ENCODE data around the gene CCDC51. TPM values are rescaled to one million over a fixed set of nuclear protein-coding genes. Genes with fewer than 3 reads are reported as not detected.

CCDC51 gene
- total RNA-seq, 1 experiment from 2014 or later = 11.8 TPM

- H3K27me3 ChIP-seq (replicated peaks; ENCODE audit: insufficient read depth, low read depth, low read length, poor library complexity) = no peaks in the 10 kb centered on the region
- CTCF ChIA-PET = no interaction called here
- peak; percentile 91 for DNase-seq (ENCODE audit: low spot score)
- H3K4me3 ChIP-seq (ENCODE audit: low read depth, low read length, poor library complexity, severe bottlenecking) = peak overlapping the region; percentile 67
- H3K27ac ChIP-seq (ENCODE audit: low read depth, low read length, poor library complexity, severe bottlenecking) = peak overlapping the region; percentile 88
- no peak; the same call in 1 of the 2 replicates for TF ChIP-seq CTCF (conservative IDR thresholded peaks at IDR 0.05; ENCODE audit: low read depth, low read length)
- no peak for TF ChIP-seq EZH2 (IDR thresholded peaks at IDR 0.05; ENCODE audit: borderline replicate concordance, low read depth, low read length, poor library complexity, severe bottlenecking)
- POLR2A ChIA-PET (ENCODE audit: low non-redundant PET) = no interaction called here
- no peaks in the 10 kb centered on the region for H3K9me3 ChIP-seq (ENCODE audit: low read depth, low read length, poor library complexity, severe bottlenecking)
- intact Hi-C loops (cut with micrococcal nuclease; ENCODE audit: unreplicated experiment) = loop anchor here (10.0 kb wide), 1 partner anchor 72 kb away; no protein-coding TSS in a partner anchor
- no TSS peak for BruUV-seq (replicated peaks)
- H3K36me3 ChIP-seq (ENCODE audit: insufficient read depth, low read length, poor library complexity, severe bottlenecking) = no peaks in the 10 kb centered on the region
- H3K4me1 ChIP-seq (ENCODE audit: insufficient read depth, low read length, poor library complexity, severe bottlenecking) = peaks cover 6% of the 10 kb centered on the region
Measured at GRCh38 chr3:48472923-48473616, 33.2 kb upstream of the CCDC51 start.

GRCh38 chr3:48472673-48472922 is 32.7 kb upstream of the CCDC51 start:
- intact Hi-C loops (cut with micrococcal nuclease; ENCODE audit: unreplicated experiment) = loop anchor here (10.0 kb wide), 1 partner anchor 72 kb away; no protein-coding TSS in a partner anchor
- H3K27ac ChIP-seq (ENCODE audit: low read depth, low read length, poor library complexity, severe bottlenecking) = peak overlapping the region; percentile 88
- H3K36me3 ChIP-seq (ENCODE audit: insufficient read depth, low read length, poor library complexity, severe bottlenecking) = no peaks in the 10 kb centered on the region
- DNase-seq (ENCODE audit: low spot score) = no peak
- ChIA-PET CTCF (no interaction called here), POLR2A (ENCODE audit: low non-redundant PET) (no interaction called here)
- peak overlapping the region; percentile 67 for H3K4me3 ChIP-seq (ENCODE audit: low read depth, low read length, poor library complexity, severe bottlenecking)
- H3K9me3 ChIP-seq (ENCODE audit: low read depth, low read length, poor library complexity, severe bottlenecking) = no peaks in the 10 kb centered on the region
- no peaks in the 10 kb centered on the region for H3K27me3 ChIP-seq (replicated peaks; ENCODE audit: insufficient read depth, low read depth, low read length, poor library complexity)
- BruUV-seq (replicated peaks) = TSS peak; percentile 84
- H3K4me1 ChIP-seq (ENCODE audit: insufficient read depth, low read length, poor library complexity, severe bottlenecking) = peaks cover 6% of the 10 kb centered on the region
- TF ChIP-seq CTCF (conservative IDR thresholded peaks at IDR 0.05; ENCODE audit: low read depth, low read length) = no peak
- no peak for TF ChIP-seq EZH2 (IDR thresholded peaks at IDR 0.05; ENCODE audit: borderline replicate concordance, low read depth, low read length, poor library complexity, severe bottlenecking)

GRCh38 chr3:48470286-48470685 is 30.4 kb upstream of the CCDC51 start:
- CTCF ChIA-PET = no interaction called here
- no TSS peak for BruUV-seq (replicated peaks)
- Histone ChIP-seq H3K4me1 (ENCODE audit: insufficient read depth, low read length, poor library complexity, severe bottlenecking) (peaks cover 19% of the 10 kb centered on the region), H3K36me3 (ENCODE audit: insufficient read depth, low read length, poor library complexity, severe bottlenecking) (peaks cover 4% of the 10 kb centered on the region), H3K27ac (ENCODE audit: low read depth, low read length, poor library complexity, severe bottlenecking) (no peak overlapping the region), H3K4me3 (ENCODE audit: low read depth, low read length, poor library complexity, severe bottlenecking) (no peak overlapping the region), H3K27me3 (replicated peaks; ENCODE audit: insufficient read depth, low read depth, low read length, poor library complexity) (no peaks in the 10 kb centered on the region), H3K9me3 (ENCODE audit: low read depth, low read length, poor library complexity, severe bottlenecking) (no peaks in the 10 kb centered on the region)
- POLR2A ChIA-PET (ENCODE audit: low non-redundant PET) = no interaction called here
- no peak for DNase-seq (ENCODE audit: low spot score)
- TF ChIP-seq EZH2 (IDR thresholded peaks at IDR 0.05; ENCODE audit: borderline replicate concordance, low read depth, low read length, poor library complexity, severe bottlenecking) = no peak
- TF ChIP-seq CTCF (conservative IDR thresholded peaks at IDR 0.05; ENCODE audit: low read depth, low read length) = no peak
- intact Hi-C loops (cut with micrococcal nuclease; ENCODE audit: unreplicated experiment) = loop anchor here (10.0 kb wide), 1 partner anchor 75 kb away; no protein-coding TSS in a partner anchor
